ENCODE results near the gene POPDC3. TPM values are rescaled to one million over a fixed set of nuclear protein-coding genes. Genes with fewer than 3 reads are reported as not detected.

The POPDC3 gene
- total and polyA plus RNA-seq, 2 experiments from 2014 or later: 0.93 to 1.5 TPM

- Histone ChIP-seq H2AFZ (peak overlapping the region; percentile 99), H3K9me2 (replicated peaks; ENCODE audit: insufficient read depth) (no peaks in the 10 kb centered on the region), H3K4me3 (peak overlapping the region; percentile 96), H3K4me2 (peak overlapping the region; percentile 97), H3K4me1 (ENCODE audit: insufficient read depth) (no peaks in the 10 kb centered on the region), H3K79me2 (no peaks in the 10 kb centered on the region), H3K36me3 (replicated peaks; ENCODE audit: insufficient read depth, low read depth) (no peaks in the 10 kb centered on the region), H3K9me3 (ENCODE audit: low read depth) (no peaks in the 10 kb centered on the region), H3K27me3 (peaks cover 16% of the 10 kb centered on the region), H4K20me1 (ENCODE audit: insufficient read depth, poor library complexity, severe bottlenecking) (no peaks in the 10 kb centered on the region), H3K27ac (no peak overlapping the region)
- TF ChIP-seq CTCF (IDR thresholded peaks at IDR 0.05; ENCODE audit: poor library complexity) (peak; percentile 12), EZH2phosphoT487 (IDR thresholded peaks at IDR 0.05; ENCODE audit: low read depth, severe bottlenecking, unreplicated experiment) (no peak), EZH2 (IDR thresholded peaks at IDR 0.05; ENCODE audit: borderline replicate concordance) (peak; percentile 60)
- 1% methylated on average over 67 of the region's 122 CpGs for WGBS (ENCODE audit: low lambda C conversion rate, missing lambda C conversion rate)
- DNase-seq (ENCODE audit: low spot score): peak; percentile 57
Observed at GRCh38 chr6:105136431-105137350, 43.1 kb downstream of the POPDC3 start.

GRCh38 chr6:105135907-105136430 lies 43.8 kb downstream of the POPDC3 start:
- Histone ChIP-seq H3K79me2 (no peaks in the 10 kb centered on the region), H3K27me3 (peaks cover 16% of the 10 kb centered on the region), H4K20me1 (ENCODE audit: insufficient read depth, poor library complexity, severe bottlenecking) (no peaks in the 10 kb centered on the region), H3K27ac (no peak overlapping the region), H3K4me1 (ENCODE audit: insufficient read depth) (no peaks in the 10 kb centered on the region), H3K9me3 (ENCODE audit: low read depth) (no peaks in the 10 kb centered on the region), H3K4me2 (peak overlapping the region; percentile 97), H3K4me3 (peak overlapping the region; percentile 96), H3K9me2 (replicated peaks; ENCODE audit: insufficient read depth) (no peaks in the 10 kb centered on the region), H2AFZ (peak overlapping the region; percentile 99), H3K36me3 (replicated peaks; ENCODE audit: insufficient read depth, low read depth) (no peaks in the 10 kb centered on the region)
- WGBS (ENCODE audit: low lambda C conversion rate, missing lambda C conversion rate): 13% methylated on average over 23 of the region's 24 CpGs
- no peak for TF ChIP-seq CTCF (IDR thresholded peaks at IDR 0.05; ENCODE audit: poor library complexity)
- no peak for TF ChIP-seq EZH2 (IDR thresholded peaks at IDR 0.05; ENCODE audit: borderline replicate concordance)
- no peak for TF ChIP-seq EZH2phosphoT487 (IDR thresholded peaks at IDR 0.05; ENCODE audit: low read depth, severe bottlenecking, unreplicated experiment)
- no peak for DNase-seq (ENCODE audit: low spot score)

GRCh38 chr6:105135056-105135455 lies 44.8 kb downstream of the POPDC3 start:
- peak; percentile 19 for TF ChIP-seq CTCF (IDR thresholded peaks at IDR 0.05; ENCODE audit: poor library complexity)
- no peak for TF ChIP-seq EZH2 (IDR thresholded peaks at IDR 0.05; ENCODE audit: borderline replicate concordance)
- TF ChIP-seq EZH2phosphoT487 (IDR thresholded peaks at IDR 0.05; ENCODE audit: low read depth, severe bottlenecking, unreplicated experiment): no peak
- Histone ChIP-seq H3K27me3 (peaks cover 11% of the 10 kb centered on the region), H3K9me3 (ENCODE audit: low read depth) (no peaks in the 10 kb centered on the region), H4K20me1 (ENCODE audit: insufficient read depth, poor library complexity, severe bottlenecking) (no peaks in the 10 kb centered on the region), H3K36me3 (replicated peaks; ENCODE audit: insufficient read depth, low read depth) (no peaks in the 10 kb centered on the region), H3K4me2 (no peak overlapping the region), H3K4me3 (no peak overlapping the region), H3K9me2 (replicated peaks; ENCODE audit: insufficient read depth) (no peaks in the 10 kb centered on the region), H3K79me2 (no peaks in the 10 kb centered on the region), H2AFZ (no peak overlapping the region), H3K4me1 (ENCODE audit: insufficient read depth) (no peaks in the 10 kb centered on the region), H3K27ac (no peak overlapping the region)
- 69% methylated on average over 4 of the region's 4 CpGs for WGBS (ENCODE audit: low lambda C conversion rate, missing lambda C conversion rate)
- no peak for DNase-seq (ENCODE audit: low spot score)
